WTC11 (cell line): ENCODE measurements around the gene MANF. TPM values are rescaled to one million over a fixed set of nuclear protein-coding genes. Genes with fewer than 3 reads are reported as not detected.

Experiments
- total RNA-seq: library from RNA; stranded (reverse); gene quantifications from 3 replicates; pipeline ENCODE4 v1.2.3, GENCODE V29; 2021

The MANF gene
- total RNA-seq, 1 experiment from 2014 or later, result 121 TPM

Other genes starting within 250 kb of the MANF start
- gene RBM15B, start 6.0 kb downstream of the MANF start, total RNA-seq, result 53.9 to 55.6 TPM (median 55.4 TPM) in 3 replicates
- 22.7 to 23.2 TPM (median 22.9 TPM) in 3 replicates for gene DCAF1, start 114.7 kb downstream of the MANF start, total RNA-seq
- gene RAD54L2, start 153.4 kb downstream of the MANF start, total RNA-seq, result 29.5 to 32.3 TPM (median 30.9 TPM) in 3 replicates